BLaER1 (cell line): Measurements from ENCODE around the gene ZNF276.
"Not testable (repeated sequence)": the region's sequence is repeated elsewhere in the genome, so short reads cannot be mapped to it uniquely, and the experiment has no call there.

Source experiments
- H3K27ac ChIP-seq: shearing (Covaris generic); formaldehyde crosslinking; 2 replicates; pipeline ENCODE4 v1.8.1; 2022
- H3K27me3 ChIP-seq: shearing (Covaris generic); formaldehyde crosslinking; 2 replicates; pipeline ENCODE4 v1.8.1; 2022
- H3K36me3 ChIP-seq: shearing (Covaris generic); formaldehyde crosslinking; 2 replicates; pipeline ENCODE4 v1.8.1; 2022
- H3K4me1 ChIP-seq: shearing (Covaris generic); formaldehyde crosslinking; 2 replicates; pipeline ENCODE4 v1.8.1; 2022
- H3K4me2 ChIP-seq: shearing (Covaris generic); formaldehyde crosslinking; 2 replicates; pipeline ENCODE4 v1.8.1; 2022
- H3K4me3 ChIP-seq: shearing (Covaris generic); formaldehyde crosslinking; 2 replicates; pipeline ENCODE4 v1.8.1; 2022
- H3K9ac ChIP-seq: shearing (Covaris generic); formaldehyde crosslinking; 2 replicates; pipeline ENCODE4 v1.8.1; 2022
- H3K9me3 ChIP-seq: shearing (Covaris generic); formaldehyde crosslinking; 2 replicates; pipeline ENCODE4 v1.8.1; 2022
- H4K20me1 ChIP-seq: shearing (Covaris generic); formaldehyde crosslinking; 2 replicates; pipeline ENCODE4 v1.8.1; 2022
- Cebpa-rat ChIP-seq: shearing (Covaris generic); IDR thresholded peaks from 2 replicates; pipeline ENCODE4 v1.8.1; 2022

The ZNF276 gene

DNA sequence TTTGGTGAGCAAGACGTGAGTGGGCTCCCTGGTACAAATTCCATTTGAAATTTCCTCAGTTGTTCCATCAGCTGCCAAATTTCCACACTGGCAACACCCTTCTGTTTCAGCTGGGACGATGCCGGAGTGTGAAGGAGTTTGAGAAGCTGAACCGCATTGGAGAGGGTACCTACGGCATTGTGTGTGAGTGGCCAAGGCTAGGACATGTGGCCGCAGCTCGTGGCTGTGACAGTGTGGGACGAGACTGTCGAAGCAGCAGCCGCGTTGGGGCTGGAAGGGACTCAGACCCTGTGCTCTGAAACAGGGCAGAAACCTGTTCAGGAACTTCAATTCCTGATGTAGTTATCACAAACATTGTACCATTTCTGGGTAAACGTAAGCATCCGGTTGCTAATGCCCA, 32.2 kb upstream of the ZNF276 start:
- H3K9me3 ChIP-seq: peaks cover 19% of the 10 kb centered on the region
- peaks cover 55% of the 10 kb centered on the region for H3K4me1 ChIP-seq
- no peaks in the 10 kb centered on the region for H3K27me3 ChIP-seq
- H3K4me3 ChIP-seq: no peak overlapping the region
- no peak overlapping the region for H3K9ac ChIP-seq
- peak overlapping the region; percentile 92; the same call in 1 of the 2 replicates for H3K4me2 ChIP-seq
- peaks cover 73% of the 10 kb centered on the region for H3K36me3 ChIP-seq
- peaks cover 8% of the 10 kb centered on the region; the same call in 1 of the 2 replicates for H4K20me1 ChIP-seq
- TF ChIP-seq Cebpa-rat: no peak
- no peak overlapping the region for H3K27ac ChIP-seq

DNA sequence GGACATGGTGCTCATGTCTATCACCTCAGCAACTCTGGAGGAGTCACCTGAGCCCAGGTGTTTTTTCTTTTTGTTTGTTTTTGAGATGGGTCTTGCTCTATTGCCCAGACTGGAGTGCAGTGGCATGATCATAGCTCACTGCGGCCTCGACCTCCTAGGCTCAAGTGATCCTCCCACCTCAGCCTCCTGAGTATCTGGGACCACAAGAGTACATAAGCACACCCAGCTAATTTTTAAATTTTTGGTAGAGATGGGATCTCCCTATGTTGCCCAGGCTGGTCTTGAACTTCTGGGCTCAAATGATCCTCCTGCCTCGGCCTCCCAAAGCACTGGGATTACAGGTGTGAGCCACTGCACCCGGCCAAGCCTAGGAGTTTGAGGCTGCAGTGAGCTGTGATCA, 31.7 kb upstream of the ZNF276 start:
- Histone ChIP-seq H3K36me3 (peaks cover 73% of the 10 kb centered on the region), H3K4me1 (peaks cover 60% of the 10 kb centered on the region), H3K9me3 (peaks cover 14% of the 10 kb centered on the region), H4K20me1 (peaks cover 12% of the 10 kb centered on the region; the same call in 1 of the 2 replicates)
- H3K4me2 ChIP-seq, H3K27ac ChIP-seq, H3K4me3 ChIP-seq, H3K9ac ChIP-seq, H3K27me3 ChIP-seq: not testable (repeated sequence)

DNA sequence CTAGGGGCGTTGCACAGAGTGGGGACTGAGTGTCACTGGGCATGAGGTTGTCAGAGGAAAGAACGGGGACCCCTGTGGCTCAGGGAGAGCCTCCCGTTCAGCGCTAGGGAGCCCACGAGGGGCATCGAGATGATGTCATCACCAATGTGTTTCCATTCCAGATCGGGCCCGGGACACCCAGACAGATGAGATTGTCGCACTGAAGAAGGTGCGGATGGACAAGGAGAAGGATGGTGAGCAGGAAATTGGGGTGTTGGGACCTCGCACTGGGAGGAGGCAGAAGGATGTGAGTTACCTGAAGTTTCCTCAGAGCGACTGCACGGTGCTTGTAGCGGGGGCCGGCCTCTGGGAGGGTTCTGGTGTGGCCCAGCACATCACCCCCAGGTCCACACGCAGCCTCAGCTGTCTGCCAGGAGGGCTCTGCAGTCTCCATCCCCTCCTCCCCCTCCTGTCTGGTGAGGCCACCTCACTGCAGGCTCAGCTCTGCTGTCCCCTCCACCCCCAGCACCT, 30.9 kb upstream of the ZNF276 start:
- H3K36me3 ChIP-seq: peaks cover 72% of the 10 kb centered on the region
- no peak for TF ChIP-seq Cebpa-rat
- peaks cover 66% of the 10 kb centered on the region for H3K4me1 ChIP-seq
- H3K4me2 ChIP-seq: no peak overlapping the region
- H3K27me3 ChIP-seq: no peaks in the 10 kb centered on the region
- H3K27ac ChIP-seq: no peak overlapping the region
- peaks cover 6% of the 10 kb centered on the region for H3K9me3 ChIP-seq
- H3K9ac ChIP-seq: no peak overlapping the region
- no peak overlapping the region for H3K4me3 ChIP-seq
- H4K20me1 ChIP-seq: peaks cover 17% of the 10 kb centered on the region

DNA sequence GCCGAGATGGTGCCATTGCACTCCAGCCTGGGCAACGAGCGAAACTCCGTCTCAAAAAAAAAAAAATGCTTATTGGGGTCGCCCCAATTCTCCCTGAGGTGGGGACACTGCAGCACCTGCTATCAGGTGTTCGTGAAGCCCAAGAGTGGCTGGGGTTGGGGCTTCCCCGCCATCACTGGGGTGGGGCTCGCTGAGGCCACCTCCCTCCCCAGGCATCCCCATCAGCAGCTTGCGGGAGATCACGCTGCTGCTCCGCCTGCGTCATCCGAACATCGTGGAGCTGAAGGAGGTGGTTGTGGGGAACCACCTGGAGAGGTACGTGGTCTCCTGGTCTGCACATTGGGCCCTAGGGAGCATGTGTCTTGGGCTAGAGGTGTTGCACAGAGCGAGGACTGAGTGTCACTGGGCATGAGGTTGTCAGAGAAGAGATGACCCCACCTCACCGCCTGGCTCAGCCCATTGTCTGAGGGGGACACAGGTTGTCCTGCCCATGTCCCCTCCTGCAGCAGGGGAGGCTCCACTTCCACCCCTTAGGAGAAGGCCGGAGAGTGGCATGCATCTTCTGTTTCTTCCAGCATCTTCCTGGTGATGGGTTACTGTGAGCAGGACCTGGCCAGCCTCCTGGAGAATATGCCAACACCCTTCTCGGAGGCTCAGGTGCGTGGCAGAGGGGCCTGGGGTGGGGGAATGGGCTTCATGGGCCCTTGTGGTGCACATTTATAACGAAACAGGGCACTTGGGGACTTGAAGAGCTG, 29.9 kb upstream of the ZNF276 start:
- Histone ChIP-seq H3K4me2 (peak overlapping the region; percentile 63), H3K4me1 (peaks cover 76% of the 10 kb centered on the region), H4K20me1 (peaks cover 27% of the 10 kb centered on the region), H3K4me3 (no peak overlapping the region), H3K9me3 (no peaks in the 10 kb centered on the region), H3K27me3 (no peaks in the 10 kb centered on the region), H3K9ac (peak overlapping the region; percentile 42; the same call in 1 of the 2 replicates), H3K36me3 (peaks cover 72% of the 10 kb centered on the region), H3K27ac (peak overlapping the region; percentile 46; the same call in 1 of the 2 replicates)
- TF ChIP-seq Cebpa-rat: no peak

DNA sequence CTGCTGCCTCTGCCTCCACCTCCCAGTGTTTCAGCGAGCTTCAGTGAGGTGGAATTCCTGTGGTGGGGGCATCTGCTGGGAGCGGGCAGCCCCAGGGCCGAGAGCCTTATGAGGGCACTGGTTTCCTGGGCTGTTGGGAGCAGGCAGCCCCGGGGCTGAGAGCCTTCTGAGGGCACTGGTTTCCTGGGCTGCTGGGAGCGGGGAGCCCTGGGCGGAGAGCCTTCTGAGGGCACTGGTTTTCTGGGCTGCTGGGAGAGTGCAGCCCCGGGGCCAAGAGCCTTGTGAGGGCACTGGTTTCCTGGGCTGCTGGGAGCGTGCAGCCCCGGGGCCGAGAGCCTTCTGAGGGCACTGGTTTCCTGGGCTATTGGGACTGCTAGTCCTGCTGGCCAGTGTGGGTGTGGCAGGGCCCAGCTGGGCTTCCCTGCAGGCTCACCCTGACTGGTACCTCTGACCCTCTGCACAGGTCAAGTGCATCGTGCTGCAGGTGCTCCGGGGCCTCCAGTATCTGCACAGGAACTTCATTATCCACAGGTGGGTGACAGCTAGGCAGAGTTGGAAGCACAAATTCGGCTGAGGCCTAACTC, 29.3 kb upstream of the ZNF276 start:
- H3K27me3 ChIP-seq: no peaks in the 10 kb centered on the region
- H3K9me3 ChIP-seq: no peaks in the 10 kb centered on the region
- peak overlapping the region; percentile 46 for H3K27ac ChIP-seq
- H3K4me1 ChIP-seq: peaks cover 82% of the 10 kb centered on the region
- peak overlapping the region; percentile 63 for H3K4me2 ChIP-seq
- peaks cover 33% of the 10 kb centered on the region for H4K20me1 ChIP-seq
- H3K4me3 ChIP-seq: no peak overlapping the region
- H3K36me3 ChIP-seq: peaks cover 77% of the 10 kb centered on the region
- no peak for TF ChIP-seq Cebpa-rat
- H3K9ac ChIP-seq: peak overlapping the region; percentile 42; the same call in 1 of the 2 replicates

DNA sequence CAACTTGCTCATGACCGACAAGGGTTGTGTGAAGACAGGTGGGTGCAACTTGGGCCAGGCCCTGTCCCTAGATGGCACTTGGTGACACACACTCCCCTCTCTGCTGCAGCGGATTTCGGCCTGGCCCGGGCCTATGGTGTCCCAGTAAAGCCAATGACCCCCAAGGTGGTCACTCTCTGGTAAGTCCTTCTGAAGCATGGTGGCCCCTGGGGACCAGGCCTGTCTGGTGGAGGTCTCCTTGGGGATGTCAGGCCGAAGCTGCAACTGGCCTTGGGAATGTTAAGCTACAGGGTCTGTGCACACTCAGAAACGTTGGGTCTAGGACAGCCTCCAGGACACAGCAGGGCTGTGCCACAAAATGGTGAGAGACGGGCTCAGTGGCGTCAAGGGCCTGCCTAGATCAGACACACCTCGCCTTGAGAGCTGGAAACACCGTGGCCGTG, 28.0 kb upstream of the ZNF276 start:
- H3K9me3 ChIP-seq: no peaks in the 10 kb centered on the region
- H3K27ac ChIP-seq: no peak overlapping the region
- H4K20me1 ChIP-seq: peaks cover 46% of the 10 kb centered on the region
- no peak overlapping the region for H3K4me3 ChIP-seq
- peak overlapping the region; percentile 61 for H3K4me2 ChIP-seq
- H3K9ac ChIP-seq: peak overlapping the region; percentile 70; the same call in 1 of the 2 replicates
- TF ChIP-seq Cebpa-rat: no peak
- H3K4me1 ChIP-seq: peaks cover 80% of the 10 kb centered on the region
- H3K27me3 ChIP-seq: no peaks in the 10 kb centered on the region
- H3K36me3 ChIP-seq: peaks cover 87% of the 10 kb centered on the region

DNA sequence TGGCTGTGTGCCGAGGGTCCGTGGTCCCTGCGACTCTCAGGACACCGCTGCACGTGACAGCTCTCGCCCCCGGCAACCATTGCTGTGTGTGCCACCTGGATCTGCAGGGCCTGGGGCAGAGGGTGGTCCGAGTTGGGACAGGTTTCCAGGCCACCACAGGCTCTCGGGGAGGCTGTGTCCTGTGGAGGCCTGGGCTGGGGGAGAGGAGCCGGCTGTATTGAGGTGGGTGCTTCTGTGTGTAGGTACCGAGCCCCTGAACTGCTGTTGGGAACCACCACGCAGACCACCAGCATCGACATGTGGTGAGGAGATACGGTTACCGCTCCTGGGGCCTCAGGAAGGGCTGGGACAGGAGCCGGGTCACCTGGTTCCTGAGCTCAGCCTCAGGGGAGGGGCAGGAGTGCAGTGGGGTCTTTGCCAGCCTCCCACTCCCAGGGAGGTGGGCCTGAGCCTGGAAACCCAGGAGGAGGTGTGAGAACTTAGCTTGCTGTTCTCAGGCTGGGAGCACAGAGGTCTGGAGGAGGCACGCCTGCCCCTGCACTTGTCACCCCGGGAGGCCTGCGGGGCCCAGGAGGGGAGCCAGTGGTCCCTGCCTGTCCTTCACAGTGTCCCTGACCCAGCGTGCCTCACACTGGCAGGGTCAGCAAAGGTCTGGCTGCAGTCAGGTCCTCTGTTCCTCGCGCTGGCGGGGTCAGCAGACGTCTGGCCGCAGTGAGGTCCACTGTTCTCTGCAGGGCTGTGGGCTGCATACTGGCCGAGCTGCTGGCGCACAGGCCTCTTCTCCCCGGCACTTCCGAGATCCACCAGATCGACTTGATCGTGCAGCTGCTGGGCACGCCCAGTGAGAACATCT, 27.2 kb upstream of the ZNF276 start:
- Histone ChIP-seq H3K9ac (peak overlapping the region; percentile 70), H3K4me2 (peak overlapping the region; percentile 61), H3K36me3 (peaks cover 83% of the 10 kb centered on the region), H3K9me3 (no peaks in the 10 kb centered on the region), H3K27ac (peak overlapping the region; percentile 43), H3K4me1 (peaks cover 72% of the 10 kb centered on the region), H3K27me3 (no peaks in the 10 kb centered on the region), H4K20me1 (peaks cover 50% of the 10 kb centered on the region), H3K4me3 (no peak overlapping the region)
- no peak for TF ChIP-seq Cebpa-rat

DNA sequence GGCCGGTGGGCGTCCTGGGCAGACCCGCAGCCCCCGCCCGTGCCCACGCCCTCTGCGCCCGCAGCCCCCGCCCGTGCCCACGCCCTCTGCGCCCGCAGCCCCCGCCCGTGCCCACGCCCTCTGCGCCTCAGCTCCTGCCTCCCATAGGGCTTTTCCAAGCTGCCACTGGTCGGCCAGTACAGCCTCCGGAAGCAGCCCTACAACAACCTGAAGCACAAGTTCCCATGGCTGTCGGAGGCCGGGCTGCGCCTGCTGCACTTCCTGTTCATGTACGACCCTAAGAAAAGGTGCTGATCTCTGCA, 26.6 kb upstream of the ZNF276 start:
- not testable (repeated sequence) for H3K27ac ChIP-seq, H3K4me2 ChIP-seq, H3K9me3 ChIP-seq, H3K4me3 ChIP-seq, H3K27me3 ChIP-seq, H3K9ac ChIP-seq
- Histone ChIP-seq H3K36me3 (peaks cover 77% of the 10 kb centered on the region), H4K20me1 (peaks cover 54% of the 10 kb centered on the region), H3K4me1 (peaks cover 74% of the 10 kb centered on the region)

DNA sequence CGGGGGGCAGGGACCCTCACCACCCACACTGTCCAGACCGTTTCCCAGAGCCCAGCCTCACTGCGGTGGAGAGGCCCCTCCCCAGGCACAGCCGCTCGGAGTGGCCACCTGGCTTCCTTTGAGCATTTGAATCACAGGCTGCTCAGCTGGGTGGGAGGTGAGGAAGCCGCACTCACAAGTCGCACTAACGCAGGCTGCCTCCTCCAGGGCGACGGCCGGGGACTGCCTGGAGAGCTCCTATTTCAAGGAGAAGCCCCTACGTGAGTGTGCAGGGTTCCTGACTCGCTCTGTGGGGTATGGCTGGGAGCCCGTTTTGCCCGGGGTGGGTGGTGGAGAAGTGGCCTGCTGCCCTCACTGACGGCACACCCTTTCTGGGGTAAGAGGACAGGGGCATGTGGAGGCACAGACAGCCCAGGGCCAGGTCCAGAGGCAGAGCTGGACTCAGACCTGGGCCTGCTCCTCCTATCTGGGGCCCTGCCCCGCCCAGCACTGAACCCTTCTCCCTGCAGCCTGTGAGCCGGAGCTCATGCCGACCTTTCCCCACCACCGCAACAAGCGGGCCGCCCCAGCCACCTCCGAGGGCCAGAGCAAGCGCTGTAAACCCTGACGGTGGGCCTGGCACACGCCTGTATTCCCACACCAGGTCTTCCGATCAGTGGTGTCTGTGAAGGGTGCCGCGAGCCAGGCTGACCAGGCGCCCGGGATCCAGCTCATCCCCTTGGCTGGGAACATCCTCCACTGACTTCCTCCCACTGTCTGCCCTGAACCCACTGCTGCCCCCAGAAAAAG, 26.1 kb upstream of the ZNF276 start:
- Histone ChIP-seq H3K36me3 (peaks cover 72% of the 10 kb centered on the region), H4K20me1 (peaks cover 59% of the 10 kb centered on the region), H3K9ac (peak overlapping the region; percentile 57; the same call in 1 of the 2 replicates), H3K4me1 (peaks cover 79% of the 10 kb centered on the region), H3K9me3 (no peaks in the 10 kb centered on the region), H3K27ac (peak overlapping the region; percentile 71), H3K4me2 (peak overlapping the region; percentile 86), H3K27me3 (no peaks in the 10 kb centered on the region), H3K4me3 (no peak overlapping the region)
- no peak for TF ChIP-seq Cebpa-rat
